ENCODE results near the gene UST.

GRCh38 chr6:148750838-148751792 is 4.3 kb downstream of the UST start:
- TF ChIP-seq FOXA1 (IDR thresholded peaks at IDR 0.05) (no peak), HNF4G (IDR thresholded peaks at IDR 0.05) (no peak), CTCF (IDR thresholded peaks at IDR 0.05; ENCODE audit: low read depth, low read length, missing input control) (no peak), MAX (IDR thresholded peaks at IDR 0.05) (no peak)
